HG02981 (cell line): ENCODE data around the gene METAP2.

Source experiments
- ATAC-seq: cut with Tn5 transposase; IDR thresholded peaks from one replicate; pipeline ENCODE4 v1.9.1; 2021; ENCODE audit warnings: mild to moderate bottlenecking, moderate library complexity; ENCODE audit not compliant: unreplicated experiment

METAP2 gene

GRCh38 chr12:95548539-95549391 lies 74.8 kb downstream of the METAP2 start:
- no peak for ATAC-seq

- ATAC-seq, result no peak
Observed at GRCh38 chr12:95549392-95550084, 75.6 kb downstream of the METAP2 start.

GRCh38 chr12:95551305-95551704 lies 77.4 kb downstream of the METAP2 start, which contains the start of gene USP44:
Gene USP44, minus strand, starts transcription at chr12:95551476. Its CDS starts 17,220 bp downstream, at chr12:95534256.
- no peak for ATAC-seq

- no peak for ATAC-seq
Observed at GRCh38 chr12:95551913-95552516, 78.1 kb downstream of the METAP2 start.

- ATAC-seq, result no peak
Observed at GRCh38 chr12:95553197-95553943, 79.4 kb downstream of the METAP2 start.

GRCh38 chr12:95554532-95555071 lies 80.7 kb downstream of the METAP2 start:
- ATAC-seq, result no peak

- ATAC-seq, result no peak
Observed at GRCh38 chr12:95557625-95558024, 83.7 kb downstream of the METAP2 start.
